AG09319 (cell line): ENCODE measurements around the gene LRCH2.

Experiments
- DNase-seq: peaks from one replicate; pipeline ENCODE4 v3.0.0-alpha.2; 2010; ENCODE audit warnings: low read depth; ENCODE audit errors: extremely low read depth
- CTCF ChIP-seq: IDR thresholded peaks from 2 replicates; pipeline ENCODE4 v1.5.1; 2011; ENCODE audit warnings: low read depth, mild to moderate bottlenecking, inconsistent platforms, low read length, moderate library complexity

LRCH2 gene

GRCh38 chrX:115204040-115204439 lies 29.9 kb downstream of the LRCH2 start:
- TF ChIP-seq CTCF, result no peak
- no peak for DNase-seq

GRCh38 chrX:115192244-115192700 lies 41.6 kb downstream of the LRCH2 start:
- DNase-seq, result no peak
- no peak for TF ChIP-seq CTCF

GRCh38 chrX:115191490-115192243 lies 42.2 kb downstream of the LRCH2 start:
- DNase-seq, result no peak
- no peak for TF ChIP-seq CTCF

- no peak for DNase-seq
- no peak for TF ChIP-seq CTCF
Observed at GRCh38 chrX:115190636-115191489, 43.0 kb downstream of the LRCH2 start.

- DNase-seq, result no peak
- TF ChIP-seq CTCF, result no peak
Observed at GRCh38 chrX:115189646-115190635, 44.0 kb downstream of the LRCH2 start.

GRCh38 chrX:115189110-115189509 lies 44.8 kb downstream of the LRCH2 start, which contains the start of gene RBMXL3:
Gene RBMXL3 (plus strand): TSS chrX:115189410. CDS start chrX:115189442, 32 bp downstream.
- TF ChIP-seq CTCF, result no peak
- DNase-seq, result no peak
